ENCODE data around the gene LSR. TPM values are rescaled to one million over a fixed set of nuclear protein-coding genes. Genes with fewer than 3 reads are reported as not detected.

Gene LSR
- total RNA-seq, 1 experiment from 2014 or later: 172 TPM

GRCh38 chr19:35288331-35288730 is 39.5 kb downstream of the LSR start:
- no peaks in the 10 kb centered on the region for H3K36me3 Mint-ChIP-seq (ENCODE audit: insufficient read depth, unreplicated experiment)
- intact Hi-C loops (cut with micrococcal nuclease; ENCODE audit: unreplicated experiment): no loop called here
- no peak for TF ChIP-seq CTCF (IDR thresholded peaks at IDR 0.05; ENCODE audit: insufficient read depth in 1 of 2, low read depth in 1 of 2, low read length in 1 of 2, severe bottlenecking in 1 of 2, unreplicated experiment in 1 of 2)
- no peak overlapping the region for H3K27ac Mint-ChIP-seq (ENCODE audit: unreplicated experiment)
- POLR2A ChIA-PET: interaction anchor here (0.6 kb wide), 1 partner anchor 32 kb away, joined by 4 read pairs; no protein-coding TSS in a partner anchor
- no peaks in the 10 kb centered on the region; the same call in 1 of the 2 replicates for H3K27me3 ChIP-seq (replicated peaks; ENCODE audit: control insufficient read depth, insufficient read depth, low read length)
- no peaks in the 10 kb centered on the region for H3K9me3 ChIP-seq
- no peak overlapping the region for H3K4me3 Mint-ChIP-seq (ENCODE audit: unreplicated experiment)
- H3K4me3 ChIP-seq (ENCODE audit: low read depth, low read length): no peak overlapping the region
- H3K4me1 ChIP-seq: no peaks in the 10 kb centered on the region
- CTCF ChIA-PET: no interaction called here
- peaks cover 7% of the 10 kb centered on the region for H3K27me3 Mint-ChIP-seq (ENCODE audit: insufficient read depth, unreplicated experiment)
- H3K36me3 ChIP-seq (ENCODE audit: control insufficient read depth, insufficient read depth, low read length): no peaks in the 10 kb centered on the region
- H3K9me3 Mint-ChIP-seq (ENCODE audit: unreplicated experiment): no peaks in the 10 kb centered on the region
- H3K4me1 Mint-ChIP-seq (ENCODE audit: low read depth, unreplicated experiment): no peaks in the 10 kb centered on the region
- no TSS peak for BruUV-seq (replicated peaks)
- no peak for DNase-seq

- no peak overlapping the region for H3K4me3 Mint-ChIP-seq (ENCODE audit: unreplicated experiment)
- peaks cover 5% of the 10 kb centered on the region for H3K27me3 Mint-ChIP-seq (ENCODE audit: insufficient read depth, unreplicated experiment)
- H3K4me3 ChIP-seq (ENCODE audit: low read depth, low read length): no peak overlapping the region
- no peak for DNase-seq
- no TSS peak for BruUV-seq (replicated peaks)
- H3K36me3 ChIP-seq (ENCODE audit: control insufficient read depth, insufficient read depth, low read length): no peaks in the 10 kb centered on the region
- H3K27ac Mint-ChIP-seq (ENCODE audit: unreplicated experiment): no peak overlapping the region
- no peaks in the 10 kb centered on the region for H3K36me3 Mint-ChIP-seq (ENCODE audit: insufficient read depth, unreplicated experiment)
- no peaks in the 10 kb centered on the region for H3K4me1 Mint-ChIP-seq (ENCODE audit: low read depth, unreplicated experiment)
- peaks cover under 1% of the 10 kb centered on the region; the same call in 1 of the 2 replicates for H3K4me1 ChIP-seq
- TF ChIP-seq CTCF (IDR thresholded peaks at IDR 0.05; ENCODE audit: insufficient read depth in 1 of 2, low read depth in 1 of 2, low read length in 1 of 2, severe bottlenecking in 1 of 2, unreplicated experiment in 1 of 2): no peak
- no peaks in the 10 kb centered on the region for H3K9me3 Mint-ChIP-seq (ENCODE audit: unreplicated experiment)
- no peaks in the 10 kb centered on the region; the same call in 1 of the 2 replicates for H3K27me3 ChIP-seq (replicated peaks; ENCODE audit: control insufficient read depth, insufficient read depth, low read length)
- ChIA-PET POLR2A (no interaction called here), CTCF (interaction anchor here (1.1 kb wide), 1 partner anchor 222 kb away, joined by 3 read pairs; no protein-coding TSS in a partner anchor)
- intact Hi-C loops (cut with micrococcal nuclease; ENCODE audit: unreplicated experiment): no loop called here
- no peaks in the 10 kb centered on the region for H3K9me3 ChIP-seq
These were observed 40.1 kb downstream of the LSR start for GRCh38 chr19:35288906-35289305.

GRCh38 chr19:35290381-35291127 is 41.8 kb downstream of the LSR start:
- Mint-ChIP-seq H3K36me3 (ENCODE audit: insufficient read depth, unreplicated experiment) (no peaks in the 10 kb centered on the region), H3K4me3 (ENCODE audit: unreplicated experiment) (no peak overlapping the region), H3K27ac (ENCODE audit: unreplicated experiment) (no peak overlapping the region), H3K9me3 (ENCODE audit: unreplicated experiment) (no peaks in the 10 kb centered on the region), H3K4me1 (ENCODE audit: low read depth, unreplicated experiment) (no peaks in the 10 kb centered on the region), H3K27me3 (ENCODE audit: insufficient read depth, unreplicated experiment) (peaks cover 7% of the 10 kb centered on the region)
- ChIA-PET CTCF (interaction anchor here (0.7 kb wide), 1 partner anchor 10 kb away, joined by 3 read pairs; no protein-coding TSS in a partner anchor), POLR2A (no interaction called here)
- no TSS peak for BruUV-seq (replicated peaks)
- DNase-seq: no peak
- no peaks in the 10 kb centered on the region for H3K9me3 ChIP-seq
- no peaks in the 10 kb centered on the region for H3K36me3 ChIP-seq (ENCODE audit: control insufficient read depth, insufficient read depth, low read length)
- TF ChIP-seq CTCF (IDR thresholded peaks at IDR 0.05; ENCODE audit: insufficient read depth in 1 of 2, low read depth in 1 of 2, low read length in 1 of 2, severe bottlenecking in 1 of 2, unreplicated experiment in 1 of 2): no peak
- H3K4me3 ChIP-seq (ENCODE audit: low read depth, low read length): no peak overlapping the region
- intact Hi-C loops (cut with micrococcal nuclease; ENCODE audit: unreplicated experiment): no loop called here
- no peaks in the 10 kb centered on the region; the same call in 1 of the 2 replicates for H3K27me3 ChIP-seq (replicated peaks; ENCODE audit: control insufficient read depth, insufficient read depth, low read length)
- peaks cover 4% of the 10 kb centered on the region; the same call in 1 of the 2 replicates for H3K4me1 ChIP-seq
